Lower leg skin (tissue), 4 donors: Measurements from ENCODE around the gene ENAH. TPM values are rescaled to one million over a fixed set of nuclear protein-coding genes. Genes with fewer than 3 reads are reported as not detected.

Experiments
- DNase-seq, 2 donors: peaks; one replicate each; pipeline ENCODE4 v3.0.0-alpha.2; 2019; ENCODE audit warnings: low spot score in 2 of 2
- H3K4me3 ChIP-seq: fragments of 200-600 bp; sonication (generic); 2 replicates; pipeline ENCODE4 v1.5.1; 2017; ENCODE audit warnings: mild to moderate bottlenecking, low read depth; ENCODE audit not compliant: poor library complexity, severe bottlenecking
- CTCF ChIP-seq, 3 donors: fragments of 450-650 bp; IDR thresholded peaks; one replicate each; pipeline ENCODE4 v1.5.1; 2016; ENCODE audit warnings: antibody characterized with exemption in 3 of 3, mild to moderate bottlenecking in 3 of 3, moderate library complexity in 2 of 3
- POLR2A ChIP-seq, 2 donors: fragments of 450-650 bp; IDR thresholded peaks; one replicate each; pipeline ENCODE4 v1.6.1; 2016 to 2017; ENCODE audit warnings: antibody characterized with exemption in 2 of 2, mild to moderate bottlenecking in 1 of 2, moderate library complexity in 1 of 2
- WGBS, 2 donors: methylation state at CpG; one replicate each; pipeline ENCODE4 v1.1.5; 2018; 5-methylcytosine and 5-hydroxymethylcytosine counted together
- intact Hi-C: fragments of 100-400 bp; cut with DNase I; formaldehyde crosslinking; loops from one replicate; pipeline ENCODE4 v1.15.0; 2023; ENCODE audit warnings: low total_unique reads
- total RNA-seq, 4 donors: library from RNA; depleted of rRNA; stranded (reverse); fragments of >200 nt; gene quantifications; one replicate each; pipeline ENCODE4 v1.1.0, GENCODE V29; 2016

ENAH gene
- total RNA-seq, 4 donors from 2014 or later: 32.5 to 37.4 (median 35.2) TPM

- DNase-seq: no peak
These were observed 201.6 kb downstream of the ENAH start for GRCh38 chr1:225451340-225451739.

GRCh38 chr1:225450491-225451191 is 202.3 kb downstream of the ENAH start:
- no peak for TF ChIP-seq POLR2A (IDR thresholded peaks at IDR 0.05)
- peak in 1 of 3 donors; percentile 13 for TF ChIP-seq CTCF (IDR thresholded peaks at IDR 0.05)
- intact Hi-C loops: no loop called here
- DNase-seq: no peak
- no peak overlapping the region for H3K4me3 ChIP-seq
- 48 to 53% methylated on average over 12 of the region's 12 CpGs for WGBS, 2 donors

More at GRCh38 chr1:225451340-225451739, 201.6 kb downstream of the ENAH start:
- intact Hi-C loops: no loop called here
- TF ChIP-seq CTCF (IDR thresholded peaks at IDR 0.05): no peak
- no peak for TF ChIP-seq POLR2A (IDR thresholded peaks at IDR 0.05)
- 78 to 87% methylated on average over 6 of the region's 6 CpGs for WGBS, 2 donors
- H3K4me3 ChIP-seq: no peak overlapping the region

GRCh38 chr1:225449774-225450173 is 203.1 kb downstream of the ENAH start:
- H3K4me3 ChIP-seq: no peak overlapping the region
- WGBS, 2 donors: 71 to 82% methylated on average over 5 of the region's 5 CpGs
- intact Hi-C loops: no loop called here
- TF ChIP-seq POLR2A (IDR thresholded peaks at IDR 0.05) (no peak), CTCF (IDR thresholded peaks at IDR 0.05) (no peak)
- no peak for DNase-seq

GRCh38 chr1:225449261-225449660 is 203.7 kb downstream of the ENAH start:
- TF ChIP-seq POLR2A (IDR thresholded peaks at IDR 0.05): no peak
- no peak for TF ChIP-seq CTCF (IDR thresholded peaks at IDR 0.05)
- intact Hi-C loops: no loop called here
- no peak overlapping the region for H3K4me3 ChIP-seq
- DNase-seq: peak in 1 of 2 donors; percentile 62
- WGBS, 2 donors: 54 to 61% methylated on average over 9 of the region's 9 CpGs

- intact Hi-C loops: no loop called here
- no peak overlapping the region for H3K4me3 ChIP-seq
- TF ChIP-seq CTCF (IDR thresholded peaks at IDR 0.05): no peak
- no peak for TF ChIP-seq POLR2A (IDR thresholded peaks at IDR 0.05)
- DNase-seq: no peak
- 64 to 74% methylated on average over 9 of the region's 9 CpGs for WGBS, 2 donors
These were observed 204.6 kb downstream of the ENAH start for GRCh38 chr1:225448146-225448805.
